Activated T-helper 9 cell treated with anti-CD3 and anti-CD28 coated beads, Interleukin-2, amount 50 U/mL, for 16 hours (primary cell): ENCODE measurements around the gene ANXA4.
"Not testable (repeated sequence)": the region's sequence is repeated elsewhere in the genome, so short reads cannot be mapped to it uniquely, and the experiment has no call there.

ENCODE experiments used
- DNase-seq: peaks from one replicate; pipeline ENCODE4 v3.0.0-alpha.2; 2020; ENCODE audit warnings: low read depth

The ANXA4 gene

DNA sequence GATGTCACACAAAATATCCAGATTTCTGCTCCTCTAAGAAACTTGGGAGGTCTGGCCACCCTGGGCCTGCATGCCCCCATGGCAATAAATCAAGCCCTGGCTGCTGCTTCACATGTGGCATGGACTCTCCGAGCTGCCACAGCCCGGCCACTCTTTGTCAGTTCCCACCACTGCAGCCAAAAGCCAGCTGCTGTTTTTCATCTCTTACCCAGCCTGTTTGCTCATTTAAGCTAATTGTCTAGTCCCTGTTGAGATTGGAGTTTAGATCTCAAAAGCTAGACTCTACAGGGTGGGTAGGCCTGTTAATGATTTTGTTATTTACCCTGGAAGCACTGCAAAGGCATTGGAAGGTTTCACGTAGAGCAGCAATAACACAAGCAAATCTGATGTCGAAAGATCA, 20.9 kb upstream of the ANXA4 start:
- no peak for DNase-seq

DNA sequence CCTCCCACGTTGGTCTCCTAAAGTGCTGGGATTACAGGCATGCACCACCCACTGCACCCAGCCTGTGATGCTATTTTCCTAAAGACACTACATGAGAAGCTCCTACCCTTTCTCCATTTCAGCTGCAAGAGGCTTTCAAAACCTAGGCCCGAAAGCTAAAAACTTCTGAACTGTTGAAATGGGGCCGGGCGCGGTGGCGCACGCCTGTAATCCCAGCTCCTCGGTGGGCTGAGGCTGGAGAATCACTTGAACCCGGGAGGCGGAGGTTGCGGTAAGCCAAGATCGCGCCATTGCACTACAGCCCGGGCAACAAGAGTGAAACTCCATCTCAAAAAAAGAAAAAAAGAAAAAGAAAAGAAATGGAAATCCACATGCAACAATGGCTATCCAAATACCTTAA, 18.1 kb upstream of the ANXA4 start:
- no peak for DNase-seq

- peak; percentile 72 for DNase-seq
These were observed 17.3 kb upstream of the ANXA4 start for GRCh38 chr2:69724540-69725159.

DNA sequence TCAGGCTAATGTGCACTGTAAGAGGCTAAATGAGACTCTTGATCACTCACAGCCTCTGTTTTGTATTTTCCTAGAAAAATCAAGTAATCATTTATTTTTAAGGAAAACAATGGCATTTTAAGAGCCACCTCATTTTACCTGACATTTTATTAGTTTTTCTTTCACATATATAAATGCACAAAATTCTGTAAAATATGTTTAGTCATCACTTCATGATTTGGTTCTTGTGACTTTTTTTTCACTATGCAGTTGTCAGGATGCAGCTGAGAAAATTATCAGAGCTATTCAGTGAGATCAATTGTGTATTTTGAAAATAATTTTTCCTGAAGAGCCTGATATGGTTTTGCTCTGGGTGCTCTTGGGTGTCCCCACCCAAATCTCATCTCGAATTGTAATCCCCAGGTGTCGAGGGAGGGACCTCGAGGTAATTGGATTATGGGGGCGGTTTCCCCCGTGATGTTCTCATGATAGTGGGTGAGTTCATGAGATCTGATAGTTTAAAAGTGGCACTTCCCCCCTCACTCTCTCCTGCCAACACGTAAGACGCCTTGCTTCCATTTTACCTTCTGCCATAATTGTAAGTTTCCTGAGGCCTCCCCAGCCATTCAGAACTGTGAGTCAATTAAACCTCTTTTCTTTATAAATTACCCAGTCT, 16.1 kb upstream of the ANXA4 start:
- no peak for DNase-seq

DNA sequence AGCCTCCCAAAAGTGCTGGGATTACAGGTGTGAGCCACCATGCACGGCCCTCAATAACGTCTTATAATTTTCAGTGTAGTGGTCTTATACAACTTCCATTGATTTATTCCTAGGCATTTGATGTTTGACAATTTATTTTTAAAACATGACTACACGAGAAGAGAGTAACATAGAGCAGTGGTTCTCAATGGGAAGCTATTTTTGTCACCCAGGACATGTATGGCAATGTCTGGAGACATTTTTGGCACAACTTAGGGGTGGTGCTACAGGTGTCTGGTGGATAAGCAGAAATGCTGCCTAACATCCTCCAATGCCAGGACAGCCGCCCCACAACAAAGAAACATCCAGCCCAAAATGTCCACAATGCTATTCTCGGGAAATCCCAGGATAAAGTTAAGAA, 12.7 kb upstream of the ANXA4 start:
- DNase-seq = no peak

DNA sequence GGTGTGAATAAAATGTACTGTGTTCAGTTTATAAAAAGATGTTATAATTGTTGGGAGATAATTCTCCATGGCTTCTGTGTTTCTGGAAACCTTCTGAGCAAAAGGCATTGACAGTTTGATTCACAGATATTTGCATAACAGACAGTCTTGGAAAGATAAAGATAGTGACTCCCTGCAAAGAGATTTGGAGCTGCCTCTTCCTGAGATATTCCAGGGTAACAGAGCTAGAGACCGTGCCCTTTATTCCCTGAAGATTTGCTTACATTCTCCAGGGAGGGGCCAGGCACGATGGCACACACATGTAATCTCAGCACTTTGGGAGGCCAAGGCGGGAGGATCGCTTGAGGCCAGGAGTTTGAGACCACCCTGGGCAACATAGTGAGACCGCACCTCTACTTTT, 12.2 kb upstream of the ANXA4 start:
- no peak for DNase-seq

DNA sequence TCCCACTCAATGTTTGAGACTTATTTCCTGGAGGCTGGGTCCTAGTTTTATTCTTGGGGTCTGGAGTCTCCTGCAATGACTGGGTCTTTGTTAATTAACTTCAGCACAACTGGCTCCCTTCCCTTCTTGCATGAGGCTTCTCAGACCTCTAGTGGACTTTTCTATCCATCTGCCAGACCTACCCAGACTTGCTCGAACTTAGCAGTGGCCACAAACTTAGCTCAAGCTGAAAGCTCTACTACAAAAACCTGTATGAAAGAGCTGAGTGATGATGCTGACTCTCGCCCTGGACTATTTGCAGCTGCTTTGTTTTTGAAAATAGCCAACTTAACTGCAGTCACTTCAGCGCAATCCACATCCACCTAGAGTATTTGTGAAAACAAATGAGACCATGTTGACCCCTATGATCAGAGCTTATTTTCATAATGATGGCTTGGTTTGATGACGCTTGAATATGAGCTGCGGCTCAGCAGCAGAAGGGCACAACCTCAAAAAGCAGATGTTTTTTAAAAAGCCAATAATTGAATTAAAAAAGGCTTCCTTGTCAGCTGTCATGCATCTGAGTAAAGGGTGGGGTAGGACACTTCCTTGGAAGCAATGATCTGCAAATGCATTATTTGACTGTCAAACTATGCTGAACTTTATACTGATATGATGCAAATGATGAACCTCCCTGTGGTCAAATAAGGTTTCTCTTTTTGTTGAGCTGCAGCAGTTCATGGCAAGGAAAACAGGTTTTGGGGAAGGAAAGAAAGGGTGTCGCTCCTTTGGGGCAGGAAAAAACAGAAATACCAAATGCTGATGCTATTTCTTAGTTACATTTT, 10.6 kb upstream of the ANXA4 start:
- no peak for DNase-seq

GRCh38 chr2:69733342-69734034, 8.4 kb upstream of the ANXA4 start:
- no peak for DNase-seq

- DNase-seq = no peak
These were observed 7.8 kb upstream of the ANXA4 start for GRCh38 chr2:69734035-69734611.

DNA sequence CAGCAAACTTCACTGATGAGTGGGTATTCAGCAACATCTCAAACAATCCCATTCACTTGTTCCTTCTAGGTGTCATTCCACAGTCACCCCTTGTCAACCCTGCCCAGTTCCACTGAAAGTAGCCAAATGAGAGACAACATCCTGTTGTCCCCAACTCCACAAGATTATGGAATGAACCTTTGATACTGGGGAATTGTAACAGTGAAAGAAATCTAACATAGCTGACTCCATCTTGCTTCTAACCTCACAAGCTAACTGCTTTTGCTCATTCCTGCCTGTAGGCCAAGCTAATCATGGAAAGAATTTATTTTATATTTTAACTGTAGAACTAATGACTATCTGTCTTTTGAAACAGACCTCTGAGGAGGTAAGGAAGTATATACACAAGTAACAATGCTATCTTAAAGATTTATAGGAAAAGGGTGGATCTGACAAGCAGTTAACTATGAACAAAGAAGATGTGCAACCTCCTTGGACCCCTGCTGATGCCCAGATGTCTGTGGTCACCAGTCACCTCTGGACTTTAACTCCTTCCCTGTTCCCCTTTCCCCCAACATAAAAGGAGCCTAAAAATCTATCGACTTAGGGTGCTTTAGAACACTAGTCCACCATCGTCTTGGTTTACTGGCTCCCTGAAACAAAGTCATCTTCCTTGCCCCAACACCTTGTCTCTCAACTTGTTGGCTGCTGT, 6.9 kb upstream of the ANXA4 start:
- DNase-seq = no peak

- no peak for DNase-seq
These were observed 6.2 kb upstream of the ANXA4 start for GRCh38 chr2:69735686-69736085.

GRCh38 chr2:69738149-69738548, 3.8 kb upstream of the ANXA4 start:
- not testable (repeated sequence) for DNase-seq

DNA sequence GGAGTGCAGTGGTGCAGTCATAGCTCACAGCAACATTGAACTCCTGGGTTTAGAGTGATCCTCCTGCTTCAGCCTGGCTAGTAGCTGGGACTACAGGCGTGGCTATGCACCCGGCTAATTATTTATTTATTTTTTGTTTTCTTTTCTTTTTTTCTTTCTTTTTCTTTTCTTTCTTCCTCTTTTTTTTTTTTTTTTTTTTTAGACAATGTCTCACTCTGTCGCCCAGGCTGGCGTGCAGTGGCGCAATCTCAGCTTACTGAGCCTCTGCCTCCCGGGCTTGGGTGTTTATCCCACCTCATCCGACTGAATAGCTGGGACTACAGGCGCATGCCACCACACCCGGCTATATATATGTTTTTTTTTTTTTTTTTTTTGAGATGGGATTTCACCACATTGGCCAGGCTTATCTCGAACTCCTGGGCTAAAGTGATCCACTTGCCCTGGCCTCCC, 1.4 kb upstream of the ANXA4 start:
- DNase-seq = no peak

DNA sequence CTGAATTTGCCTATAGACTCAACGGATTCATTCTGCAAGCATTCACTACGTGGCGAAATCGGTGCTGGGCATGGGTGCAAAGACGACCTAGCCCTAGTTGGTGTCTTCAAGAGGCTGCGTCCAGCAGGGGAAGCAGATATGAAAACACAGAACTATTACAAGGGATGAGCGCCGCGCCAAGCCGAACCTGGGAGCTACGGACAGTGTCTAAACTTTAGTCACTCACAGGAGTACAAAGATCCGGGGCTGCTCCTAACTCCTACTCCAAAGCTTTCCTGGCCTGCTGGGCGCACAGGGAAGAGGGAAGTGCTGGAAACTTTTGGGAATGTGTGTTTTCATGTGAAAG, 732 bp upstream of the ANXA4 start:
- peak; percentile 6 for DNase-seq

- no peak for DNase-seq
These were observed 503 bp downstream of the ANXA4 start for GRCh38 chr2:69742322-69742952.

- no peak for DNase-seq
These were observed 1.9 kb downstream of the ANXA4 start for GRCh38 chr2:69743847-69744264.

GRCh38 chr2:69744456-69744855, 2.5 kb downstream of the ANXA4 start:
- DNase-seq = no peak

DNA sequence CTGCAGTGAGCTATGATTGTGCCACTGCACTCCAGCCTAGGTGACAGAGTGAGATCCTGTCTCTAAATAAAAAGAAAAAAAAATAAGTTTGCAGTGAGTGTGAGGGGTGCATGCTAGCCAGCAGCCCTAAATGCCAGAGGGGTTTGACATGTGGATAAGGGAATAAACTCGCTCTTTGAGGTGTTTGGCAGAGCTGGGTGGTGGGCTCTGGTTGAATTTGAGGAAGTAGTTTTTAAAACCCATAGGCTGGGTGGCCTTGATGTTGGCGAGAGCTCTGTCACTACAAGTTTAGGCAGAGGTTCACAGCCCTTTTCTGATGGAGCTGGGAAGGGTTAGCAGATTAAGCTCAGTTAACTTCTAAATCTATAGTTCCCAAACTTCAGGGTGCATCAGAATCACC, 3.1 kb downstream of the ANXA4 start:
- DNase-seq = no peak

DNA sequence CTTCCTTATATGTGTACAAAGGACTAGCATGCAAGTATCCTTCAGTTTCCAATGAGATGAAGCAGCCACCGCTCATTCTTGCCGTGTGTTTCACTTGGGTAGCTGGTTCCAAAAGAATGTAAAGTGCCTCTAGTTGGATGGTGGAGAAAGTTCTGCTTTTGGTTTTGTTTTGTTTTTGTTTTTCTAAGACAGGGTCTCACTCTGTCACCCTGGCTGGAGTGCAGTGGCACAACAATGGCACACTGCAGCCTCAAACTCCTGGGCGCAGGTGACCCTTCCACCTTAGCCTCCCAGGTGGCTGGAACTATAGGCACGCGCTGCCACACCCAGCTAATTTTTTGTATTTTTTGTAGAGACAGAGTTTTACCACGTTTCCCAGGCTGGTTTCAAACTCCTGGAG, 8.3 kb downstream of the ANXA4 start:
- DNase-seq = no peak

- no peak for DNase-seq
These were observed 11.9 kb downstream of the ANXA4 start for GRCh38 chr2:69753659-69754363.

- DNase-seq = no peak
These were observed 12.7 kb downstream of the ANXA4 start for GRCh38 chr2:69754633-69755032.
